ENCODE measurements around the gene ADAM12.

ADAM12 gene

DNA sequence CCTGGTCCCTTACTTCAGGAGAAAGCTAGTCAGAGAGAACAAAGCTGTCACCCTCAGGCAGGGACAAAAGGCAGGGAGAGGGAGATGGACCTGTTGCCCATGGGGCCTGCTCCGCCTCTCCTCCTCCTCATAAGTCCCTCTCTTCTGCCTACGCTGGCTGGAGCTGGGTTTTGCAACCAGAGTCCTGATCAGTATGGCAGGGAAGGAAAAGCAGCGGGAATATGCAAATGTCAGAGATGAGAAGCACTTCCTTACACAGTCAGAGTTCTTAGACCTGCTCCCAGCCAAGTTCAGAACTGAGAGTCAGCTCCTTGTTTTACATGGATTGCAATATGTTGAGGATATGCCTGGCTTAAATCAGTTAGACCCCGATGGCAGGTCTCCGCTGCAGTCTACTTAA lies 231.1 kb downstream of the ADAM12 start:
- DNase-seq = no peak

DNA sequence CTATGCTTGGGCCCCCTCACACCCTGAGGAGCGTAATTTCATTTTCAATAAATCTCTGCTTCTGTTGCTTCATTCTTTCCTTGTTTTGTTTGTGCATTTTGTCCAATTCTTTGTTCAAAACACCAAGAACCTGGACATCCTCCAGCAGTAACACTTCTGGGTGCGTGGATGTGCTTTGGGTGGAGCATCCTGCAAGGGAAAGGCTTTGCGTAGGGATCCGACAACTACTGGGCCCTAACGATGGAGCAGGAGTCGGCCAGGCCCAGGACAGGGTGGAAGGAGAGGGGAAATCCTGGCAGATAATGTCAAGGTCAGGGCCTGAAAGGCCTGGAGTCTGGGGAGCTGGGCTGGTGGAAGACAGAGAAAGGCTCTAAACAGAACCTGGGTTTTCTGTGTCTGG lies 231.8 kb downstream of the ADAM12 start:
- DNase-seq = no peak

DNA sequence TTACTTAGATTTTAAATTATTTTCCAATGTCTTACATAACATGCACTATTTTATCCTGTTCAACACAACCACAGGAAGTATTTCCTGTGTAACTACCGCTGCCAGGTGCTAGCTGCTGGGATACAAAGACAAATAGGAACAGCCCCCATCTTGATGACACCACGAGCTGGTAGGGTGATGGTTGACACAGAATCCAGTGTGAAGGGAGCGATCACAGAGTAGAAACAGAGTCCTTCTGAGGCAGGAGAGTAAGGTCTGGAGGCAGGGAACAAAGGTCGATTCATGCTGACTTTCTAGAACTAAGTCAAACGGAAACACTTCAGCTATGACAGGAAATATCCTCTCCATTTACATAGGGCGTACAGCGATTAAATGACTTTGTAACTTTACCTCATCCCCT lies 232.3 kb downstream of the ADAM12 start:
- DNase-seq = no peak

DNA sequence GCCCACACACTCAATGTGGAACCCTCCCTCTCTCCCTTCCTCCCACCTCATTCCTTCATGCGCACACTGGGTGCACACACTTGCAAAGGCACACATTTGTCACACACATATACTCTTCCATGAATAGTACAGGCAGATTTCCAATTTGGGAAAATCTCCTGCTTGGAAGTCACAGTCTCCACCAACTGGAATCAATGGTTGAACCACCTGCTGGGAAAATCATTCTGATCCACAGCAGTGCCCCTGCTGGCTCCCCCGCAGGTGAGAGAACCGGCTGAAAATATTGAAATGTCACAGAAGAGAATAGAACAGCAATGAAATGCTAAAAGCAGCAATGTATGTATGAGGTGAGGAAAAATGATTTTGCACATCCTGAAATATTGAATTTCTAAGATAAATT lies 232.7 kb downstream of the ADAM12 start:
- DNase-seq = no peak

DNA sequence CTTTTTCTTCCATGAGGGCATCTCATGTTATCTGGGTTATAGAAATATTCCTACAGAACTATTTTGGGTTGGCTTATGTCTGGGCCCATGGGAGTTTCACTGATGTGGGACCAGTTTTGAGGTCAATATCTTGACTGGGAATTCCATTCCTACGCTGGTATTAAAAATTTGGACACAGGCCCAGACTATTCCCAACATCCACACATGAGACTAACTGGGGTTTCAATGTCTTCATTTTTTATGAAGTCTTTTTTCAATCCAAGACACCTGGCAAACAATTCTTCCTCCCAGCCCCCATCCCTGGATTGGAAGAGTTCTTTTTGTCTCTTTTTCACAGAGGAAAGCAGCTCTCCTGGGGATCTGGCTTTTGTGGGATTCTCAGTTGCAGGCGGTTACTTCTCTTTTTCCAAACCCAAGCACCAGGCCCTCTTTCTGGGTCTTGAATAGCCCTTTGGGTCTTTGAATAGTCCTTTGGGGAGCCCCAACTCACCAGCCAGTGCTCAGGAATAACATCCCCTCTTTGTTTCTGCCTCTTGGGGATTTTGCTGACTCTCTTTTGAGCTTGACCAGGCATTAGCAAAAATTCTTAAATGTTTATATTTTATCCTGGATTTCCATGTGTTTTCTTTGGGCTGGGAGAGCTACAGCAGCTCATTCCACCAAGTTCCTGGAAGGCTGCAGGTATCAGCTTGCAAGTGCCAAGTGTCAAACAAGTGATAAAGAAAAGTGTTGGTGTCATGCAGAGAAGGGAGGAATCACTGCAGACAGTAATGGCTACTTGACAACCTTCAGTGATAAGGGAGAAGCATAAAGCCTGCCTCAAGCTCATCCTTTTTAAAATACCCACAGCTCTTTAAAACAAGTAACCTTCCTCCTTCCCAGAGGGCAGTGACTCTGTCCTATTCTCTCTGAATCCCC lies 234.3 kb downstream of the ADAM12 start:
- no peak for DNase-seq

DNA sequence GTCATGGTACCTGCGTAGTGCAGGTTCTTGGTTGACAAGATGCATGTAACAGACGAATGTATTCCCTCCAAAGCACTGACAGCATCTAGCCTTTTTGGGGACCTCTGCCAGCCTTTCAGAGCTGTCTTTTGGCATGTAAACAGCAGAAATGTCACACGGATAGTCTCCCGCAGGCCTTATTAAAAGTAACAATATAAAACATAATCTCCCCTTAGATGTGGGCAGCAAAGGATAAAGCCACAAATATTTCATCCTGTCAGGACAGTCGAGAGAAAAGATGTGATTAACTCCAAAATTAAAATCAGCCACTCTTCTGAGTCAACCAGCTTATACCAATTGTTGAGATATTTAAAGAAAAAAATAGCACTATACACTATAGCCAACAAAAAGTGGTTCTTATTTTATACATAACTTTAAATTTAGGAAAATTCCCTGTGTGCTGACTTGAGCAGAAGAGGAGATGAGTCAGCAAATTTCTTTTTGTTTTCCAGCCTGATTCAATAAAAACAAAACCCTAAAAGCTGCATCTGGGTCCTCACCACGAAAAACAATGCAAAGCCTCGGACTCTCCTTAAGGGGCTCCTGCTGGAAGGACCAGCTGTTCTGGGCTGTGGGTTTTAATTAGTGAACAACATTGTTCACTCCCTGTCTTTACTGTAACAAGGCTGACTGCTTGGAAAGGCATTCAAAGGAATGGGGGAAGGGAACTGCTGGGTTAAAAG lies 240.2 kb downstream of the ADAM12 start:
- DNase-seq = no peak

DNA sequence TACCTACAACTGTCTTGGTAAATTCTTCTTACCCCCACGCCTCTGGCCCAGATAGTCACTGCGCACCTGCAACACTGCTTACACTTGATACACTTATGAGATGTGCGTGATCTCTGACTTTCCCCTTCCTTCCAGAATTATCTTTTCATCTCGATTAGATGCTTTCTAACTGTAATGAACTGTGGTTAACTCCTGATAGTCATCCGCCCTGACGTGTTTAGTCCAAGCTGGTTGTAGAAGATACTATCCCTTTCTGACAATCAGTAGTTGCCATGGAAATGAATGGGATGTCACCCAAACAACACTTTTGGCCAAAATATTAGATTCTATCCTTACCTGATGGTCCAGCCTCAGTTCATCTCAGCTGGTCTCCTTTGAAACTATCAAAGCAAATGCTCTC lies 241.5 kb downstream of the ADAM12 start:
- no peak for DNase-seq

DNA sequence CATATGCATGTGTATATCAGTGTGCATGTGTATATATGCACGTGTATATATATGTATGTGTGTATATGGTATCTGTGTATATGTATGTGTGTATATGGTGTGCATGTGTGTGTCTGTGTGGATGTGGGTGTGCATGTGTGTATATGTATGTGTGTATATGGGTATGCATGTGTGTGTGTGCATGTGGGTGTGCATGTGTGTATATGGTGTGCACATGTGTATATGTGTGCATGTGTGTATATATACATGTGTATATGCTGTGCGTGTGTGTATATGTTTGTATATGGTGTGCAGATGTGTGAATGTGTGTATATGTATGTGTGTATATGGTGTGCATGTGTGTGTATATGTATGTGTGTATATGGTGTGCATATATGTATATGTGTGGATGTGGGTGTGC lies 245.2 kb downstream of the ADAM12 start:
- no peak for DNase-seq

DNA sequence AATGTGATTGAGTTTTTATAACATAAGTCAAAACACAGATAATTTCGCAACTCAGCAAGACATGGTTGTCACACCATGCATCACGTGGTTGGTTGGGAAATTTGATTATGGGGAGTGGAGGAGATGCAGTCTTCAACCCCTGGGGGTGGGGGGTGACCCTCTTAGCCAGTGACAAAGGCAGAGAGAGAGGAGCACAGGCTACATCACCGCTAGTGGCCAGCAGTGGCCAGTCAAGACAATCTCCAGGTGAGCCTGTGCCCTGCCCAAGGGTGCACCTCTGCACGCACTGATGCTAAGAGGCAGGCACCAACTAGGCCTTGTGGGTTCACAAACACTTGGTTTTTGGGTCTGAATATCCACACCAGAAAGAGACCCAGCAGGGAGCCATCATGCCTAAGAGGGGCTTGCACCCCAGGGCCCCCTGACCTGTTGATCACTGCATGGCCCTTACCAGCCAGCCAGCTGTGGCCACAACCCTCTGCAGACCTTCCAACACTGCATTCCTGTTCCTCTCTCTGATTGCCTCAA lies 247.5 kb downstream of the ADAM12 start:
- no peak for DNase-seq

DNA sequence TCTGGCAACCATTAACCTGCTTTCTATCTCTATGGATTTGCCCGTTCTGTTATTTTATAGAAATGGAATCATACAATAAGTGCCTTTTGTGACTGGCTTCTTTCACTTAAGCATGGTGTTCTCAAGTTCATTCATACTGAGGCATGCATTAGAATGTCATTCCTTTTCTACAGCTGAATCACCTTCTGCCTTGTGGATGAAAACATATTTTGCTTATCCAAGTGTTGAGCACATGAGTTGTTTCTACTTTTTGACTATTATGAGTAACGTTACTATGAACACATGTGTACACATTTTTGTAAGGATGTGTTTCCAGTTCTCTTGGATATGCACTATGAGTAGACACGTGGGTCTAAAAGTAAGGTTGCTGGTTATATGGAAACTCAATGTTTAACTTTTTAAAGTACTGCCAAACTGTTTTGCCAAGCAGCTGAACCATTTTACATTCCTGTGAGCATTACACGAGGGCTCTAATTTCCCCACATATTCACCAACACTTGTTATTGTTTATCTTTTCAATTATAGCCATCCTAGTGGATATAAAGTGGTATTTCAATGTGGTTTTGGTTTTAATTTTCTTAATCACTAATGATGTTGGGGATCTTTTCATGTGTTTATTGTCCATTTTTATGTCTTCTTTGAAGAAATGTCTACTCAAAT lies 250.6 kb downstream of the ADAM12 start:
- no peak for DNase-seq

DNA sequence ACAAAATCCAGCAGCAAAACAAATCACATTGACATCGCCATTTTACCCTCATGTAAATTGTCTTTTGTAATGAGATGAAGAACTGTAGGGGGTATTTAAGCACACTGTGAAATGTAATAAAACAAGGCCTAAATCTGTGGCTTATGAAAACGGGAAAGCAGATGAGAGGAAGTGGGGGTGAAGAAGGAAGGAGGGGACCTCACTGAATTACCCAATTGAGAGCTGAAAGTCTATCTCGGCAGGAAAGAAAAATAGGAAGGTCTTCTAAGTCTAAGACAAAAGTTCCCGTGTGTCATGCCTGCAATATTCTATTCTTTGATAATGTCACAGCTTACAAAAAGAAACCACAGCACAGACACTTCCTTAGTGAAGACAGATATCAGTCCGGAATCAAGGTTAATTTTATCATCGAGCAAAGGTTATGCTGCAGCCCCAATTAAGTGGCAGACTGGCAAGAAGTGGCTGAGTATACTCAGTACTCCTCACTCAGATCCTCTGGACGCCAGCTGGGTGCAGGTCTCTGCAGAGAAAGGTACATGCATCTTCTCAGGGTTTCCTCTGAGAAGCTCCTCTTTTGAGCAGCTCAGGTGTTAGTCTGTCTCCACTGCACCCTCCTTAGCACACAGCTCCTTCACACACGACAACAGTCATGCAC lies 252.2 kb downstream of the ADAM12 start:
- no peak for DNase-seq

DNA sequence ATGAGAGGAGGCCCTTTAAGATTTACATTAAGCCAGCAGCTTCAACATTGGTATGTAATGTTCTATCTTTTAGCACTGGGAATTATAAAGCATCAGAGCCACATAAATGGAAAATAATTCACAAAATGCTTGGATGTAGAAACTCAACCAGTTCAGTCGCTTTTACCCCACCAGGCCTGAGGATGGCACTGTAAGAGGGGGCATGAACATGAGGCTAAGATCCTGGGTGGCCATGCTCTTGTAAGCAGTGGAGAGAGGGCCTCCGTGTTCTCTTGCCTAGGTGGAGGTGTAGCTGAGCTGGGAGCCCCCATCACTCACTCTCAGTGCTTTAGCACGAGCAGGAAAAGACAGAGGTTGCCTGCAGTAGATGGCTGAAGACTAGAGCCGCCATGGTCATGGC lies 253.1 kb downstream of the ADAM12 start:
- DNase-seq = no peak

DNA sequence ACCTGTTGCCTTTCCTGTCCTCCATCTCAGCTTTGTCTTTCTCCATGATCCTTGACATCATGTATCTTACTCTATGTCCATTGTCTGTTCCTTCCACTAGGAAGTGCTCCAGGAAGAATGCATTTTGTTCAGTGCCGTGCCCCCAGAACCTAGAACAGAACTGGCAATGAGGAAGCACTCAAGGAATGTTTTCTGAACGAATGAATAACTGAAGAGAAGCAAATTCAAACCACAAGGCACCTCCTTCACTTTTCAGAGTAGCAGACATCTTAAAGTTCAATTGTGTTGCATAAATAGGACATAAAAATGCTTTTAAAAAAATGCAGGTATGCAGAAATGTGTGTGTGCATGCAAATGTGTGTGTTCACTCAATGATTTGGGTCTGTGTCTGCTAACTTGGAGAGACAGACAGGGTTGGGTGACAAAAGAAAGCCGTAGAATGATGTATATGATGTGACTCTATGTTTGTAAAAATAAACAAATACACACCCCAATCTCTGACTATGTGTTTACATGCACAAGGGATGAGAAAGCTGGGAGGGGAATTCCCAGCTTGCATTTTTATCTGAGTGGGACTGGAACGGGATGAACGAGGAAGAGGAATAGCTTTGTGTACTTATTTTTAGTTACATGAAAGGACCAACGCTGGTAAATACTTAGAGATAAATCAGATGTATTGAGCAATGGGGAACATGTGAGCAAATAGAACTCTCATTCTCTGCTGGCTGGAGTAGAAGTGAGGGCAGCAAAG lies 254.2 kb downstream of the ADAM12 start:
- no peak for DNase-seq

DNA sequence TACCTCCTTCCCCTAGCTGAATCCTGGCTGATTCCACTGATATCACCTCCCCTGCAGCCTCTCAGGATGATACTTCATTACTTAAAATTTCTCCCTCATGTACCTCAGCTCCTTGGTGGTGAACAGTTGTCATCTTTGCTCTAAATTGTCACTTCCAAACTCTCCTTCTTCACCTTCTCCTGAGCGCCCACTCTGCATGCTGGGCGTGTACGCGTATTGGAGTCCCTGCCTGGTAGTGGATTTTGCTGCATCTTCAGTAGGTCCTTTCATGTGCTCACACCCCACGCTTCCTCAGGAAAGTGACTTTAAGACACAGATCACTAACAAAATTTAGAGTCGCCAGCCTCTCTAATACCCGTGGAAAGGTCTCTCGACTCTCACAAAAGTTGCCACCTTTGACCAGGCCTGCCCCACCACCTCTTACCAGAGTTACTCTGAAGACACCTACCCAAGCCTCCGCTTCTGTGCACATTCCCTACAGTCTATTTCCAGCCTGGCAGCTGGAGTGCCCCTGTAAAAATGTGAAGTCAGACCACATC lies 255.1 kb downstream of the ADAM12 start:
- DNase-seq = no peak

DNA sequence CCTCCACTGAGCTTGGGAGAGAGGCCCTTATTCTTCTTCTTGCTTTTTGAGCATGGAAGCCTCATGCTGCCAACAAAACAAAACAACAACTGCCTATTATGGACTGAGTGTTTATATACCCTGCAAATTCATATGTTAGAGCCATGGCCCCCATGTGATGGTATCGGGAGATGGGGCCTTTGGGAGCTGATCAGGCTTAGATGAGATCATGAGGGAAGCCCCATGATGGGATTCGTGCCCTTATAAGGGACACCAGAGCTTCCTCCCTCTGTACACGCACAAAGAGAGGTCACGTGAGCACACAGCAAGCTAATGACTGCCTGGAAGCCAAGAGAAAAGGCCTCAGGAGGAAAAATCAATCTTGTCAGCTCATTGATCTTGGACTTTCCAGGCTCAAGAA lies 256.9 kb downstream of the ADAM12 start:
- DNase-seq = no peak

DNA sequence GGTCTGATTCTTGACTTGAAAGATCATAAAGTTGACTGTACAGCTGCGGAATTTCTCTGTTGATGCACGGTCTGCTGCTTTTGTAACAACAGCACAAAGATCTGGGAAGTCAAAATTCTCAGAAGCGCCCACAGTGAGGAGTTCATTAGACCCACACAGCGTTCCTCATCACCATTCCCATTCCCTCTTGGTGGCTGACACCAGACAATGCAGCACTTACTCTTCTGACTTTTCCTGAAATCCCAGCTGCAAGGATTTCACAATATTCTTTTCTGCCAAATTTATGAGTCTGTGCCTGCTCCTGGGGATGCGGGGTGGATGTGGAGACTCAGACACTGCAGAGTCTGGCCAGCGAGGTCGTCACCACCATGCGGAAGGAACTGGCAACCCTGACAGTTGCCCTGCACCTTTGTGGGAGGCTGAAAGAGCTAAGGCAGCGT lies 258.0 kb downstream of the ADAM12 start:
- peak in 2 of 58 donors; percentile 6 to 10 for DNase-seq

DNA sequence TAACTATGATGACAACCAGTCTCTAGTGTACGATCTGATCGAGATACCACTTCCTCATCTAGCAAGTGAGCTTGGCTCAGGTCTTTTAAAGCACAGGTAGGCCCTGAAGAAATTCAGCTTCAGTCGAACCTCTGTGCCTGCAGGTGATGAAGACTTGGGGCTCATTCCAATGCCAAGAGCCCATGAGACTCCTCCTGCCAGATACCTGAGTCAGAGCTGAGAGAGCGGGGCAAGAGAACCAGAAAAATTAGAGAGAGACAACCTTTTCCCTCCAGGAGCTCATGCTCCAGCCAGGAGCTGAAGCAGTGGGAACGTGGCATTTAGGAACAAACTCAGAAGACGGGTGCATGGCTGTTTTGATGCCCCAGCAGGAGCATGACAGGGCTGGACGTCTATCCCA lies 259.3 kb downstream of the ADAM12 start:
- DNase-seq = no peak

DNA sequence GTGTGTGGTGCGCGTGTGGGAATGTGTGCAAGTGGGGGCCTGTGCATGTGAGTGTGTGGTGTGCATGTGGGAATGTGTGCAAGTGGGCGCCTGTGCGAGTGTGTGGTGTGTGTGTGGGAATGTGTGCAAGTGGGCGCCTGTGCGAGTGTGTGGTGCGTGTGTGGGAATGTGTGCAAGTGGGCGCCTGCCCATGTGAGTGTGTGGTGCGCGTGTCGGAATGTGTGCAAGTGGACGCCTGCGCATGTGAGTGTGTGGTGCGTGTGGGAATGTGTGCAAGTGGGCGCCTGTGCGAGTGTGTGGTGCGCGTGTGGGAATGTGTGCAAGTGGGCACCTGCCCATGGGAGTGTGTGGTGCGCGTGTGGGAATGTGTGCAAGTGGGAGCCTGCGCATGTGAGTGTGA lies 259.7 kb downstream of the ADAM12 start:
- no peak for DNase-seq

DNA sequence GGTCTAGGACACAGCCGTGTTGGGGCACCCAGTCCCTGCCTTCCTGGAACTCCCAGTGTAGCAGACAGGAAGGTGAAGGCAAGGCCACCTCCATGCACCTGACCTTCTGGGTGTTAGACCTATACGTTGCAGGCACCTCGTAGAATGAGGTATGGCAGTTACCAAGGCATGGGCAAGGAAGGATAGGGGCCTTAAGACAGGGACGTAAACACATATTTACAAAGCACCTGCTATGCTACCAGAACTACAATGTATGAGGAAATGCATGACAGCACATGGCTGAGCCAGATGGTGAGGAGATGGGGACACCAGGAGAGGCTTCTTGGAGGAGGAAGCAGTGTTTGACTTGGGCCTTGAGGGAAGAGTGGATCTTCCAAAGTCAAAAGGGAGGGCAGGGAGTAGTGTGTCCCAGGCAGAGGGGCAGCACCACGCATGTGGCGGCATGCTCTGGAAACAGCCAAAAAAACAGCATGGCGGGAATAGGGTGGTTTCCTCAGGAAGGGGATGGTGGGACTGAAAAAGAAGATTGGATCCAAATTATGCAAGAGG lies 260.7 kb downstream of the ADAM12 start:
- no peak for DNase-seq

DNA sequence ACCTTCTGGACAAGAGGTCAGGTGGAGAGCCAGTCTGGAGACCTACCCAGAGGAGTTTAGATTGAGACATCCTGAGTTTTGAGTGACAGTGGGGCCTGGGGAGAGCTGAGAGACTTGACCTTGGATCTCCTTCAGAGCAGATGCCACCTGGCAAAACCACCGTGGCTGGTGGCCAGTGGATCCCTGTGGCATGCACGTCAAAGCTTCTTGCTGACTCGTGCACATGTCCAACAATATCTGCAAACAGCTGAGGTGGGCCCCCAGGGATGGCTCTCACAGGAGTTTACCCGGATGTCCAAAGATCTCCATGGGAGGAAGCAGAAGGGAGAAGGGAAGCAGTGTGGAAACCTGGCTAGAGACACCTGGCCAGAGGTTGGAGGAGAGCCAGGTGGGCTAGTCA lies 261.4 kb downstream of the ADAM12 start:
- no peak for DNase-seq
